A673 (cell line): Measurements from ENCODE around the gene LHPP. TPM values are rescaled to one million over a fixed set of nuclear protein-coding genes. Genes with fewer than 3 reads are reported as not detected.

Source experiments
- BruUV-seq: library from RNA; stranded (reverse); fragments of 400-500 nt; replicated peaks from 2 replicates; lab custom pipeline; 2021; lab: Mats Ljungman, UMichigan
- CTCF ChIA-PET: fragments of 300-600 bp; sonication (Branson Sonifier 250); formaldehyde crosslinking; loops from one replicate; lab custom pipeline; 2022; ENCODE audit warnings: antibody characterized with exemption; lab: Charles Lee
- POLR2A ChIA-PET: fragments of 300-600 bp; sonication (Branson Sonifier 250); formaldehyde crosslinking; loops from one replicate; lab custom pipeline; 2022; ENCODE audit warnings: antibody characterized with exemption; ENCODE audit not compliant: low non-redundant PET; lab: Charles Lee
- DNase-seq: peaks from one replicate; pipeline ENCODE4 v3.0.0-alpha.2; 2015; ENCODE audit warnings: low spot score
- H3K27ac ChIP-seq: fragments of 200-600 bp; sonication (generic); 2 replicates; pipeline ENCODE4 v1.5.1; 2016; ENCODE audit warnings: mixed run types, low read depth, mild to moderate bottlenecking, mixed read lengths, antibody characterized with exemption, low read length; ENCODE audit not compliant: poor library complexity, severe bottlenecking
- H3K27me3 ChIP-seq: fragments of 200-600 bp; sonication (generic); replicated peaks from 2 replicates; pipeline ENCODE4 v1.6.1; 2017; ENCODE audit warnings: mixed run types, low read depth, mild to moderate bottlenecking, mixed read lengths, antibody characterized with exemption, low read length; ENCODE audit not compliant: insufficient read depth, poor library complexity
- H3K36me3 ChIP-seq: fragments of 200-600 bp; sonication (generic); 2 replicates; pipeline ENCODE4 v1.6.1; 2016; ENCODE audit warnings: mixed run types, mild to moderate bottlenecking, mixed read lengths, antibody characterized with exemption, low read length; ENCODE audit not compliant: insufficient read depth, poor library complexity, severe bottlenecking
- H3K4me1 ChIP-seq: fragments of 200-600 bp; sonication (generic); 2 replicates; pipeline ENCODE4 v1.6.1; 2017; ENCODE audit warnings: mixed run types, mild to moderate bottlenecking, mixed read lengths, antibody characterized with exemption, low read length; ENCODE audit not compliant: insufficient read depth, poor library complexity, severe bottlenecking
- H3K4me3 ChIP-seq: fragments of 200-600 bp; sonication (generic); 2 replicates; pipeline ENCODE4 v1.5.1; 2016; ENCODE audit warnings: low read depth, mixed run types, mild to moderate bottlenecking, mixed read lengths, low read length; ENCODE audit not compliant: poor library complexity, severe bottlenecking
- H3K9me3 ChIP-seq: fragments of 200-600 bp; sonication (generic); 2 replicates; pipeline ENCODE4 v1.6.1; 2016; ENCODE audit warnings: mixed run types, low read depth, mild to moderate bottlenecking, mixed read lengths, antibody characterized with exemption, low read length; ENCODE audit not compliant: poor library complexity, severe bottlenecking
- EZH2 ChIP-seq: fragments of 200-600 bp; sonication (generic); IDR thresholded peaks from 2 replicates; pipeline ENCODE4 v1.6.1; 2017; ENCODE audit warnings: borderline replicate concordance, low read depth, mild to moderate bottlenecking, mixed read lengths, antibody characterized with exemption, low read length; ENCODE audit not compliant: poor library complexity, severe bottlenecking
- intact Hi-C: fragments of 100-400 bp; cut with micrococcal nuclease; formaldehyde crosslinking; loops from one replicate; pipeline ENCODE4 v1.10.0; 2022; ENCODE audit not compliant: unreplicated experiment
- total RNA-seq: library from RNA; stranded (reverse); gene quantifications from 2 replicates; pipeline ENCODE4 v1.2.3, GENCODE V29; 2021
- TF ChIP-seq, protein P1 (sequence below): fragments of 300-800, 200-600 bp; sonication (generic); conservative IDR thresholded peaks from 2 replicates; pipeline ENCODE4 v1.5.1; 2017; ENCODE audit warnings: low read depth, mild to moderate bottlenecking, antibody characterized with exemption, low read length, moderate library complexity, mixed read lengths

The LHPP gene
- total RNA-seq, 1 experiment from 2014 or later = 2.3 TPM

DNA sequence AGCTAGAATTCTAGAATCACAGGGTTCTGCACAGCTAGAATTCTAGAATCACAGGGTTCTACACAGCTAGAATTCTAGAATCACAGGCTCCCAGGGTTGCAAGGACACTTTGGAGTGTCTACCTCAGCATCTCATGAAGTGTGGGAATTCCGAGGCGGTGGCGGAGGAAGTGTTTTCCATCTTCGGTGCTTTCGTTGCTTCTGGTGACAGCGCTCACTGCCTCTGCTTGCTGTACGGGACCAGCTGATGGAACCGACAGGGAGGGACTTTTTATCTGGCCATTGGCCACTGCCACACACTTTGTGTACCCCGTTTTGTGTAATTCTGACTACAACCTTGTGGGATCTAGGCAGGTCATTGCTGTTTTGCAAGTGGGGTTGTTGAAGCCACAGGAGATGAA, 29.5 kb downstream of the LHPP start:
- BruUV-seq = no TSS peak
- no peaks in the 10 kb centered on the region for H3K4me1 ChIP-seq
- no peak overlapping the region for H3K27ac ChIP-seq
- no peak for DNase-seq
- intact Hi-C loops = no loop called here
- ChIA-PET CTCF (no interaction called here), POLR2A (no interaction called here)
- TF ChIP-seq, protein P1, sequence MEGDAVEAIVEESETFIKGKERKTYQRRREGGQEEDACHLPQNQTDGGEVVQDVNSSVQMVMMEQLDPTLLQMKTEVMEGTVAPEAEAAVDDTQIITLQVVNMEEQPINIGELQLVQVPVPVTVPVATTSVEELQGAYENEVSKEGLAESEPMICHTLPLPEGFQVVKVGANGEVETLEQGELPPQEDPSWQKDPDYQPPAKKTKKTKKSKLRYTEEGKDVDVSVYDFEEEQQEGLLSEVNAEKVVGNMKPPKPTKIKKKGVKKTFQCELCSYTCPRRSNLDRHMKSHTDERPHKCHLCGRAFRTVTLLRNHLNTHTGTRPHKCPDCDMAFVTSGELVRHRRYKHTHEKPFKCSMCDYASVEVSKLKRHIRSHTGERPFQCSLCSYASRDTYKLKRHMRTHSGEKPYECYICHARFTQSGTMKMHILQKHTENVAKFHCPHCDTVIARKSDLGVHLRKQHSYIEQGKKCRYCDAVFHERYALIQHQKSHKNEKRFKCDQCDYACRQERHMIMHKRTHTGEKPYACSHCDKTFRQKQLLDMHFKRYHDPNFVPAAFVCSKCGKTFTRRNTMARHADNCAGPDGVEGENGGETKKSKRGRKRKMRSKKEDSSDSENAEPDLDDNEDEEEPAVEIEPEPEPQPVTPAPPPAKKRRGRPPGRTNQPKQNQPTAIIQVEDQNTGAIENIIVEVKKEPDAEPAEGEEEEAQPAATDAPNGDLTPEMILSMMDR = no peak
- no peak for TF ChIP-seq EZH2
- H3K36me3 ChIP-seq = no peaks in the 10 kb centered on the region
- no peaks in the 10 kb centered on the region for H3K9me3 ChIP-seq
- no peak overlapping the region for H3K4me3 ChIP-seq
- no peaks in the 10 kb centered on the region for H3K27me3 ChIP-seq

DNA sequence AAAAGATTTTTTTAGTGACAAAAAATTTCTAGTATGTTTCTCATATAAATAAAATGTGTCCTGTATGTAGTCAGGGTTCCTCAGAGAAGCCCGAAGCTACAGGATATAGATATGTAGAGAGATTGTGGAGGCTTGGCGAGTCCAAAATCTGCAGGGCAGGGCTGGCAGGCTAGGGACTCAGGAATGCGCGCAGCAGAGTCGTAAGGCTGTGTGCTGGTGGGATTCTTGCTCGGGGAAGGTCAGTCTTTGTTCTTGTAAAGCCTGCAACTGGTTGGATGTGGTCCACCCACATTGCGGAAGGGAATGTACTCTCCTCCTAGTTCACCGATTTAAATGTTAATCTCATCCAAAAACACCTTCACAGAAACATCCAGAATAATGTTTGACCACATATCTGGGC, 30.6 kb downstream of the LHPP start:
- intact Hi-C loops = no loop called here
- H3K27me3 ChIP-seq = no peaks in the 10 kb centered on the region
- H3K36me3 ChIP-seq = no peaks in the 10 kb centered on the region
- no peak overlapping the region for H3K27ac ChIP-seq
- no peaks in the 10 kb centered on the region for H3K4me1 ChIP-seq
- H3K9me3 ChIP-seq = no peaks in the 10 kb centered on the region
- BruUV-seq = no TSS peak
- CTCF ChIA-PET = no interaction called here
- no peak for DNase-seq
- no peak overlapping the region for H3K4me3 ChIP-seq
- POLR2A ChIA-PET = no interaction called here
- TF ChIP-seq, protein P1 = no peak
- no peak for TF ChIP-seq EZH2

DNA sequence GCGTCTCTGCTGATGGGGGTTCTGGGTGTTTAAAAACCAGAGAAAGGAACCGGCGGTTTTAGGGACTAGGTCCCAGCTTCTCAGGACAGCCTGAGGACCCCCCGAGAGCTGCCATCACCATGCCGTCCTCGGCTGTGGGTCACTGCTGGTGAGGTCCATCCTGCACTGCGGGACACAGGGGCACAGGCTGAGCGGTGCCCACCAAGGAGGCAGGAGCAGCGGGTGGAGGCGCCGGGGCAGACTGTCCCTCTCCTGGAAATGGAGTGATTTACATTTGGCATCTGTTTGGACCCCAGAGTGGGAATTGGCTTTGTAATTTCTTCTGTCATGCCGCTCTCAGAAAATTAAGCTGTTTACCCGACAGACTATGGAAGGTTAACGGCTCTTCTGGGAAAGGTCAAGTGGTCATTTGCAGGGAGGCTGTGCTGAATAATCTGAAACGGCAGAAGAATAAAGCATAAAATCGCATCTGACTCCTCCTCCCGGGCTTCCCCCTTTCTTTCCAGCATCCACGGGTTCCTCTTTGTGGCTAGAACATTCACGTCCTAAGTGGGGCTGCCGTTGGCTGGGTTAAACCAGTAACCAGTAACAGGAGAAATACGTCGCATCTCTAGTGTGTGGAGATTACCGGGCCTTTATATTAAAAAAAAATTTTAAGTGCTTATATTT, 31.7 kb downstream of the LHPP start:
- no TSS peak for BruUV-seq
- H3K9me3 ChIP-seq = no peaks in the 10 kb centered on the region
- POLR2A ChIA-PET = interaction anchor here (0.6 kb wide), 1 partner anchor 774 kb away, joined by 3 read pairs; no protein-coding TSS in a partner anchor
- H3K27ac ChIP-seq = no peak overlapping the region
- H3K27me3 ChIP-seq = no peaks in the 10 kb centered on the region
- CTCF ChIA-PET = no interaction called here
- no peak overlapping the region for H3K4me3 ChIP-seq
- no peaks in the 10 kb centered on the region for H3K36me3 ChIP-seq
- intact Hi-C loops = no loop called here
- no peak for DNase-seq
- TF ChIP-seq EZH2 = no peak
- TF ChIP-seq, protein P1 = no peak
- no peaks in the 10 kb centered on the region for H3K4me1 ChIP-seq
